Stomach (tissue), 4 donors: ENCODE results near the gene TAPBP.

Experiments used
- POLR2A ChIP-seq, 4 donors: fragments of 450-650 bp; IDR thresholded peaks; one replicate each; pipeline ENCODE4 v1.6.1; 2016; ENCODE audit warnings: antibody characterized with exemption in 4 of 4, control low read depth in 2 of 4, mild to moderate bottlenecking in 1 of 4, moderate library complexity in 1 of 4
- POLR2AphosphoS5 ChIP-seq, 3 donors: sonication (generic); formaldehyde crosslinking; IDR thresholded peaks; one replicate each; pipeline ENCODE4 v1.6.1; 2016; ENCODE audit warnings: antibody characterized with exemption in 3 of 3
- TF ChIP-seq, protein P1 (sequence below), 7 experiments: fragments of 450-650 bp in 4 of 7; fragments of 200-600 bp in 3 of 7; sonication (generic) in 3 of 7; IDR thresholded peaks; one replicate each; pipeline ENCODE4 v1.5.1; 2016 to 2019; ENCODE audit warnings: antibody characterized with exemption in 7 of 7, control low read depth in 2 of 7, mild to moderate bottlenecking in 1 of 7

DNA sequence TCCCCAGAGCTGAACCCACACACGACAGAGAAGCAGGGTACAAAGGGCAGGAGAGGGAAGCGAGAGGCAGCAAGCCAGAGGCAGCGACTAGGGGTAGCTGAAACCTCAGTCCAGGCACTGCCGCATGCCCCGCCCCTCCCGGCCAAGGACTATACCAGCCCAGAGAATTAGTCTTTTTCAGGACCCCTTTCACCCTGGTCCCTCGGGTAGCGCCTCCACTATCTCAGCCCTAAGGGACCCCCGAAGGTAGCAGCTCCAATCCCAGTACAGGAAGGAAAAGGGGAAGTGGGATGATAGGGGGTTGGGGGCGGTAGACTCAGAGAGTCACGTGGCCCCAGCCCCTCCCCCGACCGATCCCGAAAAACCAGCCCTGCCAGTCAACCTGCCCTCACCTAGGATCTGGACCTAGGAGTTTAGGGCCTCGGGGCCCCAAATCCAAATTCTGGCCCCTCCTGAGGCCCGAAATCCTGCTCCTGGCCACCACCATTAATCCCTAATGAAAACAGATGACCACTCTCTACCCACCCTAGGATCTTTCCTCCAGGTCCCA, 16.4 kb downstream of the TAPBP start:
- no peak for TF ChIP-seq POLR2AphosphoS5 (IDR thresholded peaks at IDR 0.05)
- TF ChIP-seq, protein P1, sequence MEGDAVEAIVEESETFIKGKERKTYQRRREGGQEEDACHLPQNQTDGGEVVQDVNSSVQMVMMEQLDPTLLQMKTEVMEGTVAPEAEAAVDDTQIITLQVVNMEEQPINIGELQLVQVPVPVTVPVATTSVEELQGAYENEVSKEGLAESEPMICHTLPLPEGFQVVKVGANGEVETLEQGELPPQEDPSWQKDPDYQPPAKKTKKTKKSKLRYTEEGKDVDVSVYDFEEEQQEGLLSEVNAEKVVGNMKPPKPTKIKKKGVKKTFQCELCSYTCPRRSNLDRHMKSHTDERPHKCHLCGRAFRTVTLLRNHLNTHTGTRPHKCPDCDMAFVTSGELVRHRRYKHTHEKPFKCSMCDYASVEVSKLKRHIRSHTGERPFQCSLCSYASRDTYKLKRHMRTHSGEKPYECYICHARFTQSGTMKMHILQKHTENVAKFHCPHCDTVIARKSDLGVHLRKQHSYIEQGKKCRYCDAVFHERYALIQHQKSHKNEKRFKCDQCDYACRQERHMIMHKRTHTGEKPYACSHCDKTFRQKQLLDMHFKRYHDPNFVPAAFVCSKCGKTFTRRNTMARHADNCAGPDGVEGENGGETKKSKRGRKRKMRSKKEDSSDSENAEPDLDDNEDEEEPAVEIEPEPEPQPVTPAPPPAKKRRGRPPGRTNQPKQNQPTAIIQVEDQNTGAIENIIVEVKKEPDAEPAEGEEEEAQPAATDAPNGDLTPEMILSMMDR (IDR thresholded peaks at IDR 0.05) = peak in 1 of 7 experiments; percentile 10
- no peak for TF ChIP-seq POLR2A (IDR thresholded peaks at IDR 0.05)
